GM12865 (cell line): ENCODE data around the gene GABARAPL2.
"Not testable (repeated sequence)": the region's sequence is repeated elsewhere in the genome, so short reads cannot be mapped to it uniquely, and the experiment has no call there.

Source experiments
- DNase-seq: peaks from one replicate; pipeline ENCODE4 v3.0.0; 2010; ENCODE audit warnings: low read depth
- H3K4me3 ChIP-seq: 2 replicates; pipeline ENCODE4 v1.5.1; 2011; ENCODE audit warnings: mild to moderate bottlenecking, low read depth, low read length, control low read depth
- CTCF ChIP-seq: IDR thresholded peaks from 2 replicates; pipeline ENCODE4 v1.5.1; 2011; ENCODE audit warnings: low read length, control low read depth, low read depth, inconsistent platforms; ENCODE audit not compliant: insufficient read depth; ENCODE audit errors: missing control alignments

GABARAPL2 gene

GRCh38 chr16:75532142-75532765 is 33.9 kb upstream of the GABARAPL2 start:
- no peak for TF ChIP-seq CTCF
- no peak for DNase-seq
- no peak overlapping the region for H3K4me3 ChIP-seq

GRCh38 chr16:75532791-75533190 is 33.4 kb upstream of the GABARAPL2 start:
- H3K4me3 ChIP-seq, result no peak overlapping the region
- no peak for TF ChIP-seq CTCF
- DNase-seq, result no peak

- TF ChIP-seq CTCF, result no peak
- H3K4me3 ChIP-seq, result no peak overlapping the region
- no peak for DNase-seq
Observed at GRCh38 chr16:75534560-75535205, 31.5 kb upstream of the GABARAPL2 start.

GRCh38 chr16:75535211-75535843 is 30.9 kb upstream of the GABARAPL2 start:
- no peak overlapping the region for H3K4me3 ChIP-seq
- TF ChIP-seq CTCF, result no peak
- DNase-seq, result no peak

GRCh38 chr16:75535901-75536300 is 30.3 kb upstream of the GABARAPL2 start, which contains the start of gene CHST5:
TSS of gene CHST5 (minus strand) at chr16:75536108. CDS start at chr16:75530384, 5,724 bp downstream.
- no peak for DNase-seq
- H3K4me3 ChIP-seq, result no peak within 1 kb of the TSS
- TF ChIP-seq CTCF, result no peak

GRCh38 chr16:75537776-75538175 is 28.4 kb upstream of the GABARAPL2 start:
- no peak overlapping the region for H3K4me3 ChIP-seq
- TF ChIP-seq CTCF, result no peak
- no peak for DNase-seq

- not testable (repeated sequence) for DNase-seq
Observed at GRCh38 chr16:75538882-75539565, 27.2 kb upstream of the GABARAPL2 start.

More at GRCh38 chr16:75538882-75539565, 27.2 kb upstream of the GABARAPL2 start:
- not testable (repeated sequence) for H3K4me3 ChIP-seq
